Epithelial cell of proximal tubule (primary cell): Measurements from ENCODE around the gene SVOP. TPM values are rescaled to one million over a fixed set of nuclear protein-coding genes. Genes with fewer than 3 reads are reported as not detected.

Experiments
- DNase-seq: peaks from one replicate; pipeline ENCODE4 v3.0.0-alpha.2; 2011; ENCODE audit warnings: low read depth
- H3K4me3 ChIP-seq: 2 replicates; pipeline ENCODE4 v1.5.1; 2011; ENCODE audit warnings: low read depth, mild to moderate bottlenecking, low read length
- CTCF ChIP-seq: conservative IDR thresholded peaks from 2 replicates; pipeline ENCODE4 v1.5.1; 2012; ENCODE audit warnings: low read depth, mild to moderate bottlenecking, low read length
- total RNA-seq: library from RNA; depleted of rRNA; stranded (reverse); fragments of >200 nt; gene quantifications from 2 replicates; pipeline ENCODE4 v1.2.3, GENCODE V29; 2015

The SVOP gene
- total RNA-seq, 1 donor from 2014 or later = not detected

GRCh38 chr12:108947097-108947496 is 73.8 kb downstream of the SVOP start:
- no peak overlapping the region for H3K4me3 ChIP-seq
- TF ChIP-seq CTCF = no peak
- no peak for DNase-seq

- no peak for TF ChIP-seq CTCF
- H3K4me3 ChIP-seq = no peak overlapping the region
- no peak for DNase-seq
Observed at GRCh38 chr12:108940138-108940537, 80.7 kb downstream of the SVOP start.

GRCh38 chr12:108939594-108939993 is 81.3 kb downstream of the SVOP start:
- no peak for TF ChIP-seq CTCF
- no peak for DNase-seq
- H3K4me3 ChIP-seq = no peak overlapping the region

GRCh38 chr12:108938247-108938924 is 82.5 kb downstream of the SVOP start:
- no peak for DNase-seq
- no peak for TF ChIP-seq CTCF
- H3K4me3 ChIP-seq = no peak overlapping the region

- TF ChIP-seq CTCF = no peak
- H3K4me3 ChIP-seq = no peak overlapping the region
- DNase-seq = no peak
Observed at GRCh38 chr12:108935159-108935763, 85.6 kb downstream of the SVOP start.

DNA sequence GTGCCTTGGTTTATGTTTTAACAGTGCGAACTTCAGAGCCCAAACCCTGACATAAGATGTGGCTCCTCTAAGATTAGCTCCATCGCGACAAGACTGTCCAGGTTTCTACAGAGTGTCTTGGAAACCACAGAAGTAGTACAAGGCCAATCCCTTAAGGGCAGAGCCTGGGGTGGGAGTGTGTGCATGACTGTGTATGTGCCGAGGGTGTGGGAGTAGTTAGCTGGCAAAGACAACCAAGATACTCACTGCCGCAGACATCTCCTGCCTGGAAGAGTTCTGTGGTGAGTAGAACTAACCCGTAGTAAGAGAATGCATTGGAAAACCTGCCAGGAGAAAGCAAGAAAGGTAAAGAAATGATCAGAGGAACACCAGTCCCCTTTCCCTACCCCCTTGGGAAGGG is 86.9 kb downstream of the SVOP start:
- H3K4me3 ChIP-seq = no peak overlapping the region
- TF ChIP-seq CTCF = no peak
- no peak for DNase-seq

GRCh38 chr12:108930756-108931155 is 90.1 kb downstream of the SVOP start:
- DNase-seq = no peak
- no peak overlapping the region for H3K4me3 ChIP-seq
- TF ChIP-seq CTCF = no peak
